Measurements from ENCODE around the gene TMEM132D.

Gene TMEM132D

GRCh38 chr12:129440278-129440677, 463.5 kb downstream of the TMEM132D start:
- no peak for DNase-seq (ENCODE audit: low read depth)

GRCh38 chr12:129434790-129435189, 469.0 kb downstream of the TMEM132D start:
- DNase-seq (ENCODE audit: low read depth), result no peak

GRCh38 chr12:129428240-129428936, 475.4 kb downstream of the TMEM132D start:
- no peak for DNase-seq (ENCODE audit: low read depth)

DNA sequence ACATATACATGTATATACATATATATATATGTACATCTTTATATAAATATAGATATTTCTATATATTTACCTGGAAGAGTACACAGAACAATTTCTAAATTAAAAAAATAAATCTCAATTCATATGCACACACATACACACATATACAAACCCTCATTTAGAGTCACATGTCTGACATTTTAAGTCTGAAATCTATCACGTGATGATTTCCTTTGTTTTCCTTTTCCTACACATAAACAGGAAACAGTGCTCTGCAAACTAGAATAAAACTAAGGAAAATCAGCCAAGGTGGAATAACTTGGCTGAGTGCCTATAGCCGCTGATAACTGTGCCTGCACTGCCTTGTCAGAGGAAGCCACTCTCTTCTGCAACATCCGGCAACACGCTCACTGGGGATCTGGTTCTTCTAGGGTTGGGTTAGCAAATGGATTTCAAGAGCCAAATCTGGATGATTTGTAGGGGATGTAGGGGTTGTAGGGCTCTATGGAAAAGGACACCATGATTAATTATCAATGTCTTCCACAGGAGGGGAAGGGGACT, 480.7 kb downstream of the TMEM132D start:
- DNase-seq (ENCODE audit: low read depth), result no peak

- DNase-seq (ENCODE audit: low read depth), result no peak
These were observed 490.5 kb downstream of the TMEM132D start for GRCh38 chr12:129413295-129413694.

- no peak for DNase-seq (ENCODE audit: low read depth)
These were observed 494.5 kb downstream of the TMEM132D start for GRCh38 chr12:129409281-129409680.

- no peak for DNase-seq (ENCODE audit: low read depth)
These were observed 499.3 kb downstream of the TMEM132D start for GRCh38 chr12:129404556-129404955.

- DNase-seq (ENCODE audit: low read depth), result no peak
These were observed 502.3 kb downstream of the TMEM132D start for GRCh38 chr12:129401572-129401971.

DNA sequence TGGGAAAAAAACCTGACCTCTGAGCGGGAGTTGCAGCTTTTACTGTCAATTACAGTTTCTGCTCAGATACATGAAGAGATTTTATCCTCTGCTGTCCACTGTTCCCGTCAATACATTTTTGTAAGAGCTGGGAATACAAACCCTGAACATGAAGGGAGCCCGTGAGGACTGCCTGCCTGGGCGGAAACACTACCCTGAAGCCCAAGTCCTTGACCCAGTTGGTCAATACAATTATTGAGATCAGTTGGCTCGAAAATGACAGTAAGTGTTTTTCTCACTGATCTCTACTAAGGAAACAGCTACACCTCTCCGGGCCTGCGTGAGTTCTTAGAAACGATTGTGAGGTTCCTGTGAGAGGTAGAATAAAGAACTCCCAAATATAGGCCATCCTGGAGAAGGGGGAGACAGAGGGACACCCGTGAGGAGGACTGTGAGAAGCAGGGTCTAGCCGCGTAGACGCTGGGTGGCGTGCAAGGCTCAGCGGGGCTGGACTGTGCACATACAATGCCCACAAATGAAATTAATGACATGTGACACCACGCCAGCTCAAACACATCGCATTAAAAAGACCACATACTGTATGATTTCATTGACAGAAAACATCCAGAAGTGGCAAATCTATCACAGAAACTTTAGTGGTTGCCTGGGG, 509.5 kb downstream of the TMEM132D start:
- DNase-seq (ENCODE audit: low read depth), result no peak

GRCh38 chr12:129393357-129393937, 510.4 kb downstream of the TMEM132D start:
- no peak for DNase-seq (ENCODE audit: low read depth)

- no peak for DNase-seq (ENCODE audit: low read depth)
These were observed 518.2 kb downstream of the TMEM132D start for GRCh38 chr12:129385637-129385990.

DNA sequence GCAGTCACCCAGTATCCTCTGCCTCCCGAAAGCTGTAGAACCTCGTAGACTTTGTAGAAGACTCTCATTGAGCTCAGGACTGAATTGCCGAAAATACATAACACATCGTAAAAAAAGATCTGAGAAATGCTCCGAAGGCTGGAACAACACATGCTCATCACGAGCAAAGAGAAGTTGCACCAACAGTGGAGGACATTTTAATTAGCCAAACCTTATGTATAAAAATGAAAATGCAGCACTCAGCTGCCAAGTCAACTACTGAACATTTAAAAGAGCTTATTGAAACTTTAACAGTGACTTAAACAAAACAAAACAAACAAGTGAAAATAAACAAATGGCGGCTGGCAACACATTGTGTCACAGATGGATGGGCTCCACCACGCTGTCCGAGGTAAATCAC, 519.9 kb downstream of the TMEM132D start:
- DNase-seq (ENCODE audit: low read depth), result no peak

DNA sequence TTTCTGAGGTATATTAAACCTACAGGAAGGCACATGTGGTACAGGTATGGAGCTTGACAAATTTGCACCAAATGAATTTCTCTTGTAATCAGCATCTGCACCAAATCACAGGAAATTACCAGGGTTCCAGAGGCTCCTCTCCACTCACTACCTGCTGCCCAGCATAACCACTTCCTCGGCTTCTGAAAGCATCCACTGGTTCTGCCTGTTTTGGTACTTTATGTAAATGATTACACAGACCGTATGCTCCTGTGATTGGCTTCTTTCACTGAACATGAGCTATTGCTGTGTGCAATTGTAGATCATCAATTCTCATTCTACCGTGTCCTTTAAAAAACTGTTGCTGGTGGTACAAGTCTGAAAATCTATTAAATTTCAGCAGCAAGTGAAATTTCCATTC, 522.1 kb downstream of the TMEM132D start:
- no peak for DNase-seq (ENCODE audit: low read depth)

GRCh38 chr12:129379076-129379804, 524.6 kb downstream of the TMEM132D start:
- no peak for DNase-seq (ENCODE audit: low read depth)

GRCh38 chr12:129378496-129378895, 525.3 kb downstream of the TMEM132D start:
- DNase-seq (ENCODE audit: low read depth), result no peak

GRCh38 chr12:129373746-129374145, 530.1 kb downstream of the TMEM132D start:
- no peak for DNase-seq (ENCODE audit: low read depth)

DNA sequence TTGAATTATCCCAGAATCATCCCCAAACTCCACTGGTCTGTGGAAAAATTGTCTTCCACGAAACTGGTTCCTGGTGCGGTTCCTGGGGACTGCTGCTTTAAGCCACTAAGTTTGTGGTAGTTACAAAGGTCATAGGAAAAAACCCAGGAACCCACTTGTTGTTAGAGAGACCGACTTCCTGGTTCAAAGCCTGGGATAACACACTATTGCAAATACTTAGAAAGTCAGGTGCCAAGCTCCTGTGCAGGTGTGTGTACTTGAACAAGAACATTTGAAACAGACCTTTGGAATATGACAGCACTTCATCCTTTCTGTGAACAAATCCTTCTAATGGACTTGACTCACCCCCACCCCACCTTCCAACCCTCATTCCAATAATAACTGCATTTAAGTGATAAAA, 530.9 kb downstream of the TMEM132D start:
- DNase-seq (ENCODE audit: low read depth), result no peak

- no peak for DNase-seq (ENCODE audit: low read depth)
These were observed 531.5 kb downstream of the TMEM132D start for GRCh38 chr12:129372348-129372747.

DNA sequence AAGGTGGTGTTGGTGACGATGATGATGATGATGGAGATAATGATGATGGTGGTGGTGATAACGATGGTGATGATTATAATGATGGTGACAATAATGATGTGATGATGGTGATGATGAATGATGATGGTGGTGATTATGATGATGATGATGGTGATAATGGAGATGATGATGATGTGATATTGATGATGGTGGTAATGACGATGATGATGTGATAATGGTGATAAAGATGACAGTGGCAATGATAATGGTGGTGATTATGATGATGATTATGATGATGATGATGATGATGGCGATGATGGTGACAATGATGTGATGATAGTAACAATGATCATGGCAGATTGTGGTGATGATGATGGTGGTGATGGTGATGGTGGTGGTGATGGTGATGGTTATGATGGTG, 532.6 kb downstream of the TMEM132D start:
- no peak for DNase-seq (ENCODE audit: low read depth)

- no peak for DNase-seq (ENCODE audit: low read depth)
These were observed 537.2 kb downstream of the TMEM132D start for GRCh38 chr12:129366656-129367055.

DNA sequence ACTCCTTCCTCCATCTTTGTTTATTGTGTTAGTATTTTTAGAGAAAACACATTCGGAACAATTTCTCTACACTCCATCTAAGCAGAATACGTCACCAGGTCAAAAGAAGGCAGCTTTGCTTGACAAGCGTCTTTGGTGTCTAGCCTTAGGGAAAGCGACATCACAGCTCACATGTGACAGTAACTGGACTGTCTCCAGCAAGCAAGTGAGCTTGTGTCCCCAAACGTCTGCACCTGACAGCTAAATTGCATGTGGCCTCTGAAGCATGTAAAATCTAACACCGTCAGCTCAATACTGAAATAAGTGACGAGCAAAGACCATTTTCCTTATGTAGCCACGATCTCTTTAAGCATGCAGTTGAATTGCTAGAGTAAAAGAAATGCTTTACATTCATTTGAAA, 540.8 kb downstream of the TMEM132D start:
- no peak for DNase-seq (ENCODE audit: low read depth)

DNA sequence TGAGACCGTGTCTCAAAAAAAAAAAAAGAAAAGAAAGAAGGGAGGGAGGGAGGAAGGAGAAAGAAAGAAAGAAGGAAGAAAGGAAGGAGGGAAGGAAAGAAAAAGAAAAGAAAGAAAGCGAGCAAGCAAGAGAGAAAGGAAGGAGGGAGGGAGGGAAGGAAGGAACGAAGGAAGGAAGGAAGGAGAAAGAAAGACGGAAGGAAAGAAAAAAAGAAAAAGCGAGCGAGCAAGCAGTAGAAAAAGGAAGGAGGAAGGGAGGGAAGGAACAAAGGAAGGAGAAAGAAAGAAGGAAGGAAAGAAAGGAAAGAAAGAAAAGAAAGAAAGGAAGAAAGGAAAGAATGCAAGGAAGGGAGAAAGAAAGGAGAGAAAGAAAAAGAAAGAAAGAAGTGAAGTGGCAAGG, 546.6 kb downstream of the TMEM132D start:
- no peak for DNase-seq (ENCODE audit: low read depth)

GRCh38 chr12:129351481-129351880, 552.3 kb downstream of the TMEM132D start:
- no peak for DNase-seq (ENCODE audit: low read depth)
